SU-DHL-6 (cell line): ENCODE results near the gene CCDC24.

Experiments
- H2AFZ ChIP-seq: fragments of 200-600 bp; sonication (generic); 2 replicates; pipeline ENCODE4 v1.6.1; 2014; ENCODE audit warnings: low read depth, mild to moderate bottlenecking, moderate library complexity, mixed read lengths, antibody characterized with exemption, low read length; ENCODE audit not compliant: severe bottlenecking
- H3F3A ChIP-seq: fragments of 200-600 bp; shearing (Covaris generic); 2 replicates; pipeline ENCODE4 v1.6.0; 2016; ENCODE audit warnings: antibody characterized with exemption, mild to moderate bottlenecking; ENCODE audit not compliant: insufficient read depth
- H3K27ac ChIP-seq: fragments of 200-600 bp; sonication (generic); 2 replicates; pipeline ENCODE4 v1.5.1; 2016; ENCODE audit warnings: low read depth, mild to moderate bottlenecking, low read length, moderate library complexity, mixed read lengths
- H3K27me3 ChIP-seq: fragments of 200-600 bp; sonication (generic), shearing (Covaris generic); 2 replicates; pipeline ENCODE4 v1.6.0; 2014; ENCODE audit warnings: mild to moderate bottlenecking, low read length
- H3K36me3 ChIP-seq: fragments of 200-600 bp; sonication (generic); 2 replicates; pipeline ENCODE4 v1.6.1; 2014; ENCODE audit warnings: mild to moderate bottlenecking, low read length, mixed read lengths
- H3K4me2 ChIP-seq: fragments of 300-600, 200-600 bp; shearing (Covaris generic), sonication (generic); 2 replicates; pipeline ENCODE4 v1.6.0; 2014; ENCODE audit warnings: low read length, low read depth, mild to moderate bottlenecking; ENCODE audit not compliant: poor library complexity, severe bottlenecking
- H3K4me3 ChIP-seq: fragments of 200-600 bp; sonication (generic); 2 replicates; pipeline ENCODE4 v1.5.1; 2014; ENCODE audit warnings: antibody characterized with exemption, low read length, mild to moderate bottlenecking, mixed read lengths; ENCODE audit not compliant: insufficient read depth, poor library complexity, severe bottlenecking
- H3K79me2 ChIP-seq: fragments of 200-600 bp; sonication (generic); 2 replicates; pipeline ENCODE4 v1.6.1; 2014; ENCODE audit warnings: mild to moderate bottlenecking, low read length, moderate library complexity; ENCODE audit not compliant: insufficient read depth
- H3K9ac ChIP-seq: fragments of 200-600 bp; sonication (generic); 2 replicates; pipeline ENCODE4 v1.7.0; 2014; ENCODE audit warnings: mild to moderate bottlenecking, low read length
- H3K9me2 ChIP-seq: fragments of 200-600 bp; sonication (generic); replicated peaks from 2 replicates; pipeline ENCODE4 v1.6.1; 2014; ENCODE audit warnings: low read length; ENCODE audit not compliant: insufficient read depth
- H3K9me3 ChIP-seq: fragments of 200-600 bp; sonication (generic); 2 replicates; pipeline ENCODE4 v1.6.1; 2014; ENCODE audit warnings: low read length, mixed read lengths; ENCODE audit not compliant: insufficient read depth
- H4K20me1 ChIP-seq: fragments of 200-600 bp; sonication (generic); 2 replicates; pipeline ENCODE4 v1.6.1; 2014; ENCODE audit warnings: low read depth, mild to moderate bottlenecking, antibody characterized with exemption, low read length, moderate library complexity, mixed read lengths
- EZH2phosphoT487 ChIP-seq: fragments of 200-600 bp; sonication (generic), shearing (Covaris generic); conservative IDR thresholded peaks from 2 replicates; pipeline ENCODE4 v1.6.1; 2018; ENCODE audit warnings: mild to moderate bottlenecking, antibody characterized with exemption, low read length, moderate library complexity, mixed read lengths
- TF ChIP-seq, protein P1 (sequence below): fragments of 200-600 bp; sonication (generic); IDR thresholded peaks from one replicate; pipeline ENCODE4 v1.5.1; 2017; ENCODE audit warnings: antibody characterized with exemption, mild to moderate bottlenecking, low read length, moderate library complexity; ENCODE audit not compliant: insufficient read depth, poor library complexity, severe bottlenecking

CCDC24 gene

DNA sequence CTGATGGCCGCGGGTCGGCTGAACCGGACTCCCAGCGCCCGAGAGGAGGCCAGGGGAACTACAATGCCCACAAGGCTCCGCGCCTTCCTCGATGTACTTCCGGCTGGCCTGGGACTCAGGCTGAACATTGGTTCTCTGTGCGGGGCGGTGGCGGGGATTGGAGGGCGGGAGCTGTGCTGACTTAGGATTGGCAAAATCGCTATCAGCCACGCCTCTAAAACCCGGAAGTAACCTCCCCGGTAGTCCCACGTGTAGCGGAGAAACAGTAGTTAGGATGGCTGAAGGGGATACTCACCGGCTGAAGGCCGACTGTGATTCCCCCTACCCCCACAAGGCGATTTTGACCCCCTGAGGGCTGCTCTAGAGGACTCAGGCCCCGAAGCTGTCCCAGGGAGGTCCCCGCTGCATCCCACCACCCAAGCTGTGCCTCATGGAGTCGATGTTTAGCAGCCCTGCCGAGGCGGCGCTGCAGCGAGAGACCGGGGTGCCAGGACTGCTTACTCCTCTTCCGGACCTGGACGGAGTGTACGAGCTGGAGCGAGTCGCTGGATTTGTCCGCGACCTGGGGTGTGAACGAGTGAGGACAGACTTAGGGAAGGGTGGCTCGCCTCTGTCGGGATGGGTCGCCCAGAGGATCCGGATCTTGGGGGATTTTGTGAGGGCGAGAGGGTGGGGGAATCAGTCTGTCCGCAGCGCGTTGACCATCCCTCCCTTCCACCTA is 21.5 kb upstream of the CCDC24 start, which contains the start of gene DPH2:
DPH2 (plus strand) TSS at position 265 of the 721 bp plus-strand sequence; CDS start at position 431, 166 bp downstream.
- Histone ChIP-seq H3K27ac (no peak within 1 kb of the TSS), H3K9me3 (no peaks in the 10 kb centered on the region), H3K36me3 (no peaks in the 10 kb centered on the region), H4K20me1 (no peaks in the 10 kb centered on the region), H2AFZ (peak within 1 kb of the TSS; percentile 42), H3K9ac (peak within 1 kb of the TSS; percentile 71), H3F3A (peaks cover 13% of the 10 kb centered on the region), H3K79me2 (peaks cover 16% of the 10 kb centered on the region), H3K27me3 (no peaks in the 10 kb centered on the region), H3K4me3 (peak within 1 kb of the TSS; percentile 80), H3K9me2 (no peaks in the 10 kb centered on the region), H3K4me2 (peak within 1 kb of the TSS; percentile 75)
- TF ChIP-seq EZH2phosphoT487: no peak
- TF ChIP-seq, protein P1, sequence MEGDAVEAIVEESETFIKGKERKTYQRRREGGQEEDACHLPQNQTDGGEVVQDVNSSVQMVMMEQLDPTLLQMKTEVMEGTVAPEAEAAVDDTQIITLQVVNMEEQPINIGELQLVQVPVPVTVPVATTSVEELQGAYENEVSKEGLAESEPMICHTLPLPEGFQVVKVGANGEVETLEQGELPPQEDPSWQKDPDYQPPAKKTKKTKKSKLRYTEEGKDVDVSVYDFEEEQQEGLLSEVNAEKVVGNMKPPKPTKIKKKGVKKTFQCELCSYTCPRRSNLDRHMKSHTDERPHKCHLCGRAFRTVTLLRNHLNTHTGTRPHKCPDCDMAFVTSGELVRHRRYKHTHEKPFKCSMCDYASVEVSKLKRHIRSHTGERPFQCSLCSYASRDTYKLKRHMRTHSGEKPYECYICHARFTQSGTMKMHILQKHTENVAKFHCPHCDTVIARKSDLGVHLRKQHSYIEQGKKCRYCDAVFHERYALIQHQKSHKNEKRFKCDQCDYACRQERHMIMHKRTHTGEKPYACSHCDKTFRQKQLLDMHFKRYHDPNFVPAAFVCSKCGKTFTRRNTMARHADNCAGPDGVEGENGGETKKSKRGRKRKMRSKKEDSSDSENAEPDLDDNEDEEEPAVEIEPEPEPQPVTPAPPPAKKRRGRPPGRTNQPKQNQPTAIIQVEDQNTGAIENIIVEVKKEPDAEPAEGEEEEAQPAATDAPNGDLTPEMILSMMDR: no peak

DNA sequence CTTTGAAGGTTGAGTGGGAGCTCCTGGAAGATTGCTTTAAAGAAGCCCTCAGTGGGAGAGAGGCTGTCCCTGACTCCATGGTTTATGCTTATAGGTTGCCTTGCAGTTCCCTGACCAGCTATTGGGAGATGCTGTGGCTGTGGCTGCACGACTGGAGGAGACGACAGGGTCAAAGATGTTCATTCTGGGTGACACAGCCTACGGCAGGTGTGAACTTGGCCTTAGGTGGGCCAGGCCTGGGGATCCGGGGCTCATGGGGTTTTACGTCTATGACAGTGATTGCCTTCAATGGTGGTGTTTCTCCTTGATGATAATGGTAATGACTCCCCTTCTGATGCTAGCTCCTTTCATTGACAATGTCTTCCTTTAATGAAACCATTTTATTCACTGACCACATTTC is 20.9 kb upstream of the CCDC24 start:
- no peaks in the 10 kb centered on the region for H3K9me3 ChIP-seq
- no peaks in the 10 kb centered on the region for H3K27me3 ChIP-seq
- no peaks in the 10 kb centered on the region for H4K20me1 ChIP-seq
- H3K9me2 ChIP-seq: no peaks in the 10 kb centered on the region
- H3K79me2 ChIP-seq: peaks cover 22% of the 10 kb centered on the region
- no peak overlapping the region for H2AFZ ChIP-seq
- H3K4me2 ChIP-seq: peak overlapping the region; percentile 75
- H3F3A ChIP-seq: peaks cover 15% of the 10 kb centered on the region
- H3K36me3 ChIP-seq: no peaks in the 10 kb centered on the region
- TF ChIP-seq, protein P1: no peak
- H3K9ac ChIP-seq: peak overlapping the region; percentile 71
- peak overlapping the region; percentile 80 for H3K4me3 ChIP-seq
- H3K27ac ChIP-seq: no peak overlapping the region

DNA sequence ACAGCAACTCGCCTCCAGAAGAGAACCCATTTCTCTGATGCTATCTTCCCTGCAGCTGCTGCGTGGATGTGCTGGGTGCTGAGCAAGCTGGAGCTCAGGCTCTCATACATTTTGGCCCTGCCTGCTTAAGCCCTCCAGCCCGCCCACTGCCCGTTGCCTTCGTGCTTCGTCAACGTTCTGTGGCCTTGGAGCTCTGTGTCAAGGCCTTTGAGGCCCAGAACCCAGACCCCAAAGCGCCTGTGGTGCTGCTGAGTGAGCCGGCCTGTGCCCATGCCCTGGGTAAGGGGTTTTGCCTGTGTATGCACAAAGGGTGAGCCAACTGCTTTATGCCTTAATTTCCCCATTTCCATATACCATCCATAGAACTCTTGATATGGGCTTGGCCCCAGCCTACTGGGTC is 20.5 kb upstream of the CCDC24 start:
- H3K9me3 ChIP-seq: no peaks in the 10 kb centered on the region
- H4K20me1 ChIP-seq: no peaks in the 10 kb centered on the region
- H3K27me3 ChIP-seq: no peaks in the 10 kb centered on the region
- peak overlapping the region; percentile 71 for H3K9ac ChIP-seq
- H2AFZ ChIP-seq: no peak overlapping the region
- H3K79me2 ChIP-seq: peaks cover 26% of the 10 kb centered on the region
- H3K27ac ChIP-seq: no peak overlapping the region
- H3K9me2 ChIP-seq: no peaks in the 10 kb centered on the region
- peaks cover 19% of the 10 kb centered on the region for H3F3A ChIP-seq
- peak overlapping the region; percentile 75 for H3K4me2 ChIP-seq
- no peaks in the 10 kb centered on the region for H3K36me3 ChIP-seq
- TF ChIP-seq, protein P1: no peak
- TF ChIP-seq EZH2phosphoT487: no peak
- H3K4me3 ChIP-seq: peak overlapping the region; percentile 80
